Lower leg skin (tissue), 3 donors: ENCODE results near the gene REEP3.

Experiments used
- POLR2A ChIP-seq, 2 donors: fragments of 450-650 bp; IDR thresholded peaks; one replicate each; pipeline ENCODE4 v1.6.1; 2016 to 2017; ENCODE audit warnings: antibody characterized with exemption in 2 of 2, mild to moderate bottlenecking in 1 of 2, moderate library complexity in 1 of 2
- TF ChIP-seq, protein P1 (sequence below), 3 donors: fragments of 450-650 bp; IDR thresholded peaks; one replicate each; pipeline ENCODE4 v1.5.1; 2016; ENCODE audit warnings: antibody characterized with exemption in 3 of 3, mild to moderate bottlenecking in 3 of 3, moderate library complexity in 2 of 3

DNA sequence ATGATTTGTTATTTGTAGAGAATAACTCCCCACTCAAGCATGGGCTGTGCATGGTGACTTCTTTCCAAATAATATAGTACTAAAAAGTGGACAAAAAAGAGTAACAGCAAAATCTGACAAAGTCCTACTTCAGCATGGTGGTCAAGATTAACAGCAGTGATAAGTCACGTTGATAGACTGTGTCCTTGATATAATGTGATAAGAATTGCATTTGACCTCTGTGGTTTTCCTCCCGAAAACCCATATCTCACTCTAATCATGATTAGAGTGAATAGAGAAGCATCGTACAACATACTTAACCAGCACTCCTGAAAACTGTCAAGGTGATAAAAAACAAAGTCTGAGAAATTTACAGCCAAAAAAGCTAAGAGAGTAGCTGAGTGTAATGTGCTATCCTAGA lies 42.4 kb downstream of the REEP3 start:
- TF ChIP-seq, protein P1, sequence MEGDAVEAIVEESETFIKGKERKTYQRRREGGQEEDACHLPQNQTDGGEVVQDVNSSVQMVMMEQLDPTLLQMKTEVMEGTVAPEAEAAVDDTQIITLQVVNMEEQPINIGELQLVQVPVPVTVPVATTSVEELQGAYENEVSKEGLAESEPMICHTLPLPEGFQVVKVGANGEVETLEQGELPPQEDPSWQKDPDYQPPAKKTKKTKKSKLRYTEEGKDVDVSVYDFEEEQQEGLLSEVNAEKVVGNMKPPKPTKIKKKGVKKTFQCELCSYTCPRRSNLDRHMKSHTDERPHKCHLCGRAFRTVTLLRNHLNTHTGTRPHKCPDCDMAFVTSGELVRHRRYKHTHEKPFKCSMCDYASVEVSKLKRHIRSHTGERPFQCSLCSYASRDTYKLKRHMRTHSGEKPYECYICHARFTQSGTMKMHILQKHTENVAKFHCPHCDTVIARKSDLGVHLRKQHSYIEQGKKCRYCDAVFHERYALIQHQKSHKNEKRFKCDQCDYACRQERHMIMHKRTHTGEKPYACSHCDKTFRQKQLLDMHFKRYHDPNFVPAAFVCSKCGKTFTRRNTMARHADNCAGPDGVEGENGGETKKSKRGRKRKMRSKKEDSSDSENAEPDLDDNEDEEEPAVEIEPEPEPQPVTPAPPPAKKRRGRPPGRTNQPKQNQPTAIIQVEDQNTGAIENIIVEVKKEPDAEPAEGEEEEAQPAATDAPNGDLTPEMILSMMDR (IDR thresholded peaks at IDR 0.05): no peak
- no peak for TF ChIP-seq POLR2A (IDR thresholded peaks at IDR 0.05)
